ENCODE results near the gene PJA2.

DNA sequence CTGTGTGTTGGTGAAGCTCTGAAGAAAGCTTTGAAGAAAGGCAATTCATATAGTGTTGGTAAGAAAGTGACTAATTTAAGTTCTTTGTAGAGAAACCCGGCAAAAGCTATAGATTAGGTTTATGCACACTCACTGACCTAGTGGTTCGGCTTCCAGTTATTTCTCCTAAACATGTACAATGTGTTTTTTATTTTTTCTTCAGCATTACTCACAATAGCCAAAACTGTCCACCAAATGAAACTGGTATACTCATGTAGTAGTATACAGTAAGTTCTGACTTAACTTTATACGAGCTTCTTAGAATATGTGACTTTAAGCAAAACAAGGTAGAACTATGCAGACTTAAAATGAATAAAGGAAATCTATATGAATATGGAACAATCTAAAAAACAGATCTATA, 44.8 kb downstream of the PJA2 start:
- no peak for TF ChIP-seq POLR2A (IDR thresholded peaks at IDR 0.05)
- no peak for TF ChIP-seq POLR2AphosphoS5 (IDR thresholded peaks at IDR 0.05)

All from breast epithelium (tissue), 3 donors.